B cell (primary cell): ENCODE results near the gene WNK2. TPM values are rescaled to one million over a fixed set of nuclear protein-coding genes. Genes with fewer than 3 reads are reported as not detected.

ENCODE experiments used
- ATAC-seq: fragments of 200-7000 bp; cut with Tn5 transposase; one replicate; pipeline ENCODE4 v1.10.0; 2021; ENCODE audit warnings: low read depth, mild to moderate bottlenecking, moderate number of reproducible peaks, moderate library complexity
- CTCF ChIA-PET: fragments of 350-600 bp; sonication (Branson Sonifier 250); formaldehyde crosslinking; loops from one replicate; lab custom pipeline; 2021; ENCODE audit warnings: antibody characterized with exemption, inconsistent platforms; lab: Charles Lee
- POLR2A ChIA-PET: fragments of 350-600 bp; sonication (Branson Sonifier 250); formaldehyde crosslinking; loops from one replicate; lab custom pipeline; 2021; ENCODE audit warnings: antibody characterized with exemption; lab: Charles Lee
- DNase-seq: peaks from one replicate; pipeline ENCODE4 v3.0.0; 2013
- H2AFZ ChIP-seq: 2 replicates; pipeline ENCODE4 v1.6.1; 2012; ENCODE audit warnings: mild to moderate bottlenecking, low read depth, low read length; ENCODE audit not compliant: insufficient read depth, poor library complexity, severe bottlenecking
- H3K27ac ChIP-seq, 2 donors: 1 replicate in 1 of 2; 2 replicates in 1 of 2; pipeline ENCODE4 v1.5.1; 2012 to 2013; ENCODE audit warnings: low read length in 2 of 2, mild to moderate bottlenecking in 2 of 2, moderate library complexity in 1 of 2
- H3K27me3 ChIP-seq, 4 experiments: fragments of 200-600 bp in 1 of 4; sonication (generic) in 1 of 4; replicated peaks in 1 of 4; 1 replicate in 2 of 4; 2 replicates in 2 of 4; pipeline versions ENCODE4 v1.6.1 to v1.7.0; 2013 to 2016; ENCODE audit warnings: low read length in 3 of 4, mild to moderate bottlenecking in 2 of 4, mixed read lengths in 1 of 4, moderate library complexity in 1 of 4; ENCODE audit not compliant: insufficient read depth in 4 of 4, control insufficient read depth in 3 of 4; ENCODE audit errors: control extremely low read depth in 1 of 4
- H3K36me3 ChIP-seq, 2 experiments: replicated peaks in 1 of 2; 1 replicate in 1 of 2; 2 replicates in 1 of 2; pipeline versions ENCODE4 v1.6.1 to v1.7.1; 2013; ENCODE audit warnings: low read length in 1 of 2; ENCODE audit not compliant: insufficient read depth in 2 of 2, control insufficient read depth in 1 of 2; ENCODE audit errors: control extremely low read depth in 1 of 2, extremely low read depth in 1 of 2
- H3K4me1 ChIP-seq, 2 donors: fragments of 200-600 bp in 1 of 2; sonication (generic) in 1 of 2; 1 replicate in 1 of 2; 2 replicates in 1 of 2; pipeline versions ENCODE4 v1.5.1 to v1.6.1; 2013 to 2017; ENCODE audit warnings: low read length in 2 of 2; ENCODE audit not compliant: control insufficient read depth in 2 of 2, insufficient read depth in 2 of 2
- H3K4me2 ChIP-seq: replicated peaks from 2 replicates; pipeline ENCODE3; 2012; ENCODE audit warnings: mild to moderate bottlenecking, low read depth, low read length; ENCODE audit not compliant: poor library complexity, severe bottlenecking
- H3K4me3 ChIP-seq, 5 experiments: fragments of 200-600 bp in 1 of 5; sonication (generic) in 1 of 5; 1 replicate in 3 of 5; 2 replicates in 2 of 5; pipeline versions ENCODE4 v1.5.1 to v1.7.0; 2011 to 2016; ENCODE audit warnings: low read length in 4 of 5, mild to moderate bottlenecking in 4 of 5, low read depth in 2 of 5, control low read depth in 1 of 5, moderate library complexity in 1 of 5; ENCODE audit not compliant: insufficient read depth in 1 of 5; ENCODE audit errors: control extremely low read depth in 1 of 5, extremely low read depth in 1 of 5
- H3K79me2 ChIP-seq: fragments of 200-600 bp; sonication (generic); one replicate; pipeline ENCODE4 v1.6.0; 2016; ENCODE audit warnings: low read length; ENCODE audit not compliant: control insufficient read depth, insufficient read depth
- H3K9ac ChIP-seq: fragments of 200-600 bp; sonication (generic); 2 replicates; pipeline ENCODE4 v1.6.1; 2017; ENCODE audit warnings: mild to moderate bottlenecking, low read length, moderate library complexity
- H3K9me3 ChIP-seq, 3 donors: one replicate each; pipeline versions ENCODE4 v1.6.1 to v1.7.1; 2013; ENCODE audit warnings: low read length in 2 of 3; ENCODE audit not compliant: control insufficient read depth in 2 of 3, insufficient read depth in 1 of 3; ENCODE audit errors: control extremely low read depth in 1 of 3
- H4K20me1 ChIP-seq: 2 replicates; pipeline ENCODE4 v1.6.0; 2012; ENCODE audit warnings: mild to moderate bottlenecking, low read length; ENCODE audit not compliant: insufficient read depth, control insufficient read depth, poor library complexity, severe bottlenecking
- H3K27ac Mint-ChIP-seq: one replicate; pipeline ENCODE4 v1.8.0; 2021; ENCODE audit warnings: mixed read lengths
- H3K27me3 Mint-ChIP-seq: one replicate; pipeline ENCODE4 v1.8.0; 2021; ENCODE audit warnings: mixed read lengths
- H3K4me1 Mint-ChIP-seq: one replicate; pipeline ENCODE4 v1.8.0; 2021; ENCODE audit warnings: mixed read lengths
- H3K4me3 Mint-ChIP-seq: one replicate; pipeline ENCODE4 v1.8.0; 2021; ENCODE audit warnings: mixed read lengths
- H3K9me3 Mint-ChIP-seq: one replicate; pipeline ENCODE4 v1.8.0; 2022; ENCODE audit warnings: mixed read lengths; ENCODE audit not compliant: insufficient read depth
- CTCF ChIP-seq: fragments of 200-600 bp; IDR thresholded peaks from one replicate; pipeline ENCODE4 v1.8.0; 2022; ENCODE audit warnings: antibody characterized with exemption, mild to moderate bottlenecking
- EZH2 ChIP-seq: IDR thresholded peaks from 2 replicates; pipeline ENCODE4 v1.6.1; 2012; ENCODE audit warnings: borderline replicate concordance, low read depth, mild to moderate bottlenecking, moderate library complexity, low read length; ENCODE audit not compliant: insufficient read depth, poor library complexity, severe bottlenecking
- WGBS: methylation state at CpG from one replicate; pipeline ENCODE4 v1.1.5; 2013; ENCODE audit warnings: missing lambda C conversion rate; ENCODE audit not compliant: insufficient coverage; 5-methylcytosine and 5-hydroxymethylcytosine counted together
- intact Hi-C: fragments of 100-400 bp; cut with micrococcal nuclease; formaldehyde crosslinking; loops from one replicate; pipeline ENCODE4 v1.10.0; 2022
- polyA plus RNA-seq: library from polyadenylated mRNA; depleted of rRNA; stranded (reverse); fragments of >200 nt; gene quantifications from 2 replicates; pipeline ENCODE4 v1.2.3, GENCODE V29; 2012
- total RNA-seq, 2 donors: library from RNA; stranded (reverse); fragments of 120-200 nt in 1 of 2; gene quantifications; 1 replicate in 1 of 2; 2 replicates in 1 of 2; pipeline versions ENCODE4 v1.2.3 to v1.2.4, GENCODE V29; 2013 to 2022

The WNK2 gene
- total and polyA plus RNA-seq, 2 donors (not counting 1 experiment from before 2014, with no cell fraction given) = 0.49 TPM; not detected in 1

DNA sequence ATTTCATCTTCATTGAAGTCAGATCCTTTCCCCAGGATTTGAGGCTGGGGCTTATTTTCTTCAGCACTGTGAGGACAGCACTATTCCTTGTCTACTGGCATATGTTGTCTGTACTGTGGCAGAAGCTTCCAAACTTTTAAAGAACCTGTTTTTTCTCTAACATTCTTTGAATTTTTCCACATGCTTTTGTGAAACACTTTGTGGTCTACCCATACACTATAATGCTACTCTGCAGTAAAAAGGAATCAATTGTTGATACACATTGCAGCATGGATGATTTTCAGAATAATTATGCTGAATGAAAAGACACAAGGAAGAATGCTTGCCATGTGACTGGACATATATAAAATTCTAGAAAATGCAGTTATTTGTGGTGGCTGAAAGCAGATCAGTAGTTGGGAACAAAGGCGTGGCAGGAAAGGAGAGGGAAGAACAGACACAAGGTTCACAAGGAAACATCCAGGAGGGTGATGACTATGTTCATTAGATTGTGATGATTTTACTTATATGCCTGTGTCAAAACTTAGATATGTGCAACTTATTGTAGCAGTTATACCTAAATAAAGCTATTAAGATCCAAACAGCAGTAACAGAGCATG is 96.8 kb downstream of the WNK2 start:
- H3K79me2 ChIP-seq = no peaks in the 10 kb centered on the region
- no peak overlapping the region for H3K4me2 ChIP-seq
- no peak overlapping the region for H3K9ac ChIP-seq
- H3K4me1 ChIP-seq = peaks cover 13 to 14% of the 10 kb centered on the region in 2 donors
- no peak for ATAC-seq
- no peak overlapping the region for H3K4me3 Mint-ChIP-seq
- H3K9me3 ChIP-seq = peaks cover 6 to 7% (median 6%) of the 10 kb centered on the region in 3 donors
- H3K27me3 ChIP-seq = peaks cover 0 to 46% (median 32%) of the 10 kb centered on the region in 4 experiments
- WGBS = 100% methylated on average over 1 of the region's 1 CpG
- H3K4me3 ChIP-seq = no peak overlapping the region
- ChIA-PET POLR2A (no interaction called here), CTCF (interaction anchor here (2.5 kb wide), 1 partner anchor 22 kb away, joined by 7 read pairs; no protein-coding TSS in a partner anchor)
- no peaks in the 10 kb centered on the region for H3K36me3 ChIP-seq
- no peak overlapping the region for H3K27ac Mint-ChIP-seq
- DNase-seq = no peak
- no peak overlapping the region for H3K27ac ChIP-seq
- peaks cover 2% of the 10 kb centered on the region for H3K9me3 Mint-ChIP-seq
- H4K20me1 ChIP-seq = no peaks in the 10 kb centered on the region
- intact Hi-C loops = no loop called here
- TF ChIP-seq EZH2 (no peak), CTCF (no peak)
- H2AFZ ChIP-seq = no peak overlapping the region
- H3K4me1 Mint-ChIP-seq = peaks cover 16% of the 10 kb centered on the region
- peaks cover 60% of the 10 kb centered on the region for H3K27me3 Mint-ChIP-seq
